Suprapubic skin (tissue), 3 donors: Measurements from ENCODE around the gene RGPD8.
"Not testable (repeated sequence)": the region's sequence is repeated elsewhere in the genome, so short reads cannot be mapped to it uniquely, and the experiment has no call there.

Source experiments
- EP300 ChIP-seq: sonication (generic); formaldehyde crosslinking; IDR thresholded peaks from one replicate; pipeline ENCODE4 v1.6.1; 2017; ENCODE audit warnings: antibody characterized with exemption
- POLR2A ChIP-seq, 2 donors: fragments of 450-650 bp; IDR thresholded peaks; one replicate each; pipeline ENCODE4 v1.6.1; 2017; ENCODE audit warnings: antibody characterized with exemption in 2 of 2, mild to moderate bottlenecking in 2 of 2, moderate library complexity in 2 of 2
- TF ChIP-seq, protein P1 (sequence below), 2 donors: fragments of 200-600 bp in 1 of 2; fragments of 450-650 bp in 1 of 2; sonication (generic) in 1 of 2; IDR thresholded peaks; one replicate each; pipeline ENCODE4 v1.5.1; 2016 to 2019; ENCODE audit warnings: antibody characterized with exemption in 2 of 2, mild to moderate bottlenecking in 1 of 2, moderate library complexity in 1 of 2

- not testable (repeated sequence) for TF ChIP-seq POLR2A (IDR thresholded peaks at IDR 0.05); EP300
- TF ChIP-seq, protein P1, sequence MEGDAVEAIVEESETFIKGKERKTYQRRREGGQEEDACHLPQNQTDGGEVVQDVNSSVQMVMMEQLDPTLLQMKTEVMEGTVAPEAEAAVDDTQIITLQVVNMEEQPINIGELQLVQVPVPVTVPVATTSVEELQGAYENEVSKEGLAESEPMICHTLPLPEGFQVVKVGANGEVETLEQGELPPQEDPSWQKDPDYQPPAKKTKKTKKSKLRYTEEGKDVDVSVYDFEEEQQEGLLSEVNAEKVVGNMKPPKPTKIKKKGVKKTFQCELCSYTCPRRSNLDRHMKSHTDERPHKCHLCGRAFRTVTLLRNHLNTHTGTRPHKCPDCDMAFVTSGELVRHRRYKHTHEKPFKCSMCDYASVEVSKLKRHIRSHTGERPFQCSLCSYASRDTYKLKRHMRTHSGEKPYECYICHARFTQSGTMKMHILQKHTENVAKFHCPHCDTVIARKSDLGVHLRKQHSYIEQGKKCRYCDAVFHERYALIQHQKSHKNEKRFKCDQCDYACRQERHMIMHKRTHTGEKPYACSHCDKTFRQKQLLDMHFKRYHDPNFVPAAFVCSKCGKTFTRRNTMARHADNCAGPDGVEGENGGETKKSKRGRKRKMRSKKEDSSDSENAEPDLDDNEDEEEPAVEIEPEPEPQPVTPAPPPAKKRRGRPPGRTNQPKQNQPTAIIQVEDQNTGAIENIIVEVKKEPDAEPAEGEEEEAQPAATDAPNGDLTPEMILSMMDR (IDR thresholded peaks at IDR 0.05): peak; percentile 40 to 70
Observed at GRCh38 chr2:112433480-112433879, at the start of gene RGPD8.
